Measurements from ENCODE around the gene CCDC154. TPM values are rescaled to one million over a fixed set of nuclear protein-coding genes. Genes with fewer than 3 reads are reported as not detected.

CCDC154 gene
- total RNA-seq, 1 experiment from 2014 or later, result 0.40 TPM

DNA sequence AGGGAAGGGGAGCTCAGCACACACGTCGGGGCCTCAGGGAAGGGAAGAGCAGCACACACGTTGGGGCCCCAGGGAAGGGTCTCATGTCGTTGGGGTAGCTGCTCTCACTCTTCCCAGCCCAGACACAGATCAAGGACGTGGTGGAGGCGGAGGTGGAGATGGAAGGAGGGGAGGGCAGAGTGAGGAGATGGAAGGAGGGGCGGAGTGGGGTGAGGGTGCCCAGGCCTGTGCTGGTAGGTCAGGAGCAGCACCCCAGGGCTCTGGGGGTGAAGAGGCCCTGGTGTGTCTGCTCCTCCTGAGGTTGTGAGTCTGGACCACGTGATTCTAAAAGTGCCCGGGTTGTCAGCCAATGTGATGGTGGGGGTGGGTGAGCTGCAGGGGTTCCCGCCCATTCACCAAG, 15.6 kb upstream of the CCDC154 start:
- no peak for DNase-seq (ENCODE audit: low read depth, low spot score)
- in situ Hi-C loops (cut with HindIII; ENCODE audit: low pct_unique_long_range_greater_than_20kb, low sequenced_read_pairs), result no loop called here

- DNase-seq (ENCODE audit: low read depth, low spot score), result no peak
- in situ Hi-C loops (cut with HindIII; ENCODE audit: low pct_unique_long_range_greater_than_20kb, low sequenced_read_pairs), result no loop called here
These were observed 14.6 kb upstream of the CCDC154 start for GRCh38 chr16:1458977-1459341.

DNA sequence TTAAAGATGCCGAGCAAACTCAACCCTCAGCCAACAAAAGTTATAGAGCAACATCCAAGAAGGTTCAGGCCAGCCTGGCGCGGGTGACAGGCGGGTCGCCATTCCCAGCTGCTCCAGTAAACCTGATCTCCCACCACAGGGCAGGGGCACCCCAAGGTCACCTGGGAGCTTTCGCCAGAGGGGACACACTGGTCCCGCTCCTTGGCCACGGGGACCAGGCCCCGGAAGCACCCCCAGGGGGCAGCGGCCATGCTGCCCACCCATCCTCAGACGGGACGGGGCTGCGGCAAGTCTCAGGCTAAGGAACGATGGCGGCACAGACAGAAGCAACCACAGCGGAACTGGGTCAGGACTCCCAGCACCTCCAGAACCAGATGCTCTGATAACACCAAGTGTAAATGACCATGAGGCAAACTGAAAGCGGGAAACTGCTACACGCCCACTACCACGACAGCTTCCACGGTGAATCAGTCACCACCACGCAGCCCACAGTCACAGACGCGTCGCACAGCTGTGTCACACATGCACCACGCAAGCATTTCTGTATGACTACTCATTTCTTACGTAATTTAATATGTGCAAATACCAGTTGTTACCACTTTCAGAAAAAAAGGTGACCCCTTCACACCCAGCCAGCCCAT, 14.1 kb upstream of the CCDC154 start:
- DNase-seq (ENCODE audit: low read depth, low spot score), result no peak
- in situ Hi-C loops (cut with HindIII; ENCODE audit: low pct_unique_long_range_greater_than_20kb, low sequenced_read_pairs), result no loop called here

DNA sequence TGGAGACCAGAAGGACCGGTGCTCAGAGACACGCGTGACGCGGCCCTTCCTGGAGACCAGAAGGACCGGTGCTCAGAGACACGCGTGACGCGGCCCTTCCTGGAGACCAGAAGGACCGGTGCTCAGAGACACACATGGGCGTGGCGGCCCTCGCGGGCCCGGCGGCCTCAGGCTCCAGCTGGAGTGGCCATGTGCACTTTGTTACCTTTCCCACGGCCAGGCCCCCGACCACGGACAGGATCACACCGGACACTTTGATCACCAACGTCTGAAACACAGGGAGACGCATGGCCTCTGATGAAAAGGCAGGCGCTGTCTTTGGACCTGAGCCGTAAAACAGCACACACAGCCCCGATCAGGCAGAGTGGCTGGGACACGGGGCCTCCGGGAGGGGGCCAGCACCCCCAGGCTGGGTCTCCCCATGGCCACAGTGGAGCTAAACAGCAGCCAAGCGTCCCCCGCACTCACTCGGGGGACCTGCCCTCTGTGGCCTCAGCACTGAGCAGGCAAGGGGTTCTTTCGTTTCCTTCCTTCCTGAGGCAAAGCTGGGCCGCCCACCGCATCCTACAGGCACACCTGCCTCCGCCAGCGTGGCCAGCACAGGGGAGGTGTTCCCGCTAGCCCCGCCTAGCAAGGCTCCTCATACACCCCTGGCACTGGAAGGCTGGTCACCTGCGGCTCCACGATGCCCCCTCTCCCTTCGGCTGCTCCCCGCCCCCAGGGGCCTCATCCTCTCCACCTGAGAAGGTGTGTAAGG, 13.3 kb upstream of the CCDC154 start:
- no peak for DNase-seq (ENCODE audit: low read depth, low spot score)
- in situ Hi-C loops (cut with HindIII; ENCODE audit: low pct_unique_long_range_greater_than_20kb, low sequenced_read_pairs), result no loop called here

DNA sequence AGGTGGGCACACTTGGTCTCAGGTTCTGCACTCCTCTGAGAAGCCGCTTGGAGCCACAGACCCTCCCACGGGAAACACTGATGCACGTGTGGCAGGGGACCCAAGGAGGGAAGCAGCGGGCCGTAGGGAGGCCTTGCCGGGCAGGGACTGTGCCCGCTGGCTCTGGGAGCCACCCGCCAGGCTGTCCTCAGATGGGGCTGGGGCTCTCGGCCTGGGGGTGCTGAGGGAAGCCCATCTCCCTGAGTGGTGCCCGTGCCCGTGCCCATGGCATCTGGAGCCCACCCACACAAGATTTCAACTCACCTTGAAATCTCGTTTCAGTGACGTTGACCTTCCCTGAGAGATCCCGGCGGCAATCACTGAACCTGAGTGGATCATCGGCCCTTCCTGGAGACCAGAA, 12.6 kb upstream of the CCDC154 start:
- DNase-seq (ENCODE audit: low read depth, low spot score), result no peak
- in situ Hi-C loops (cut with HindIII; ENCODE audit: low pct_unique_long_range_greater_than_20kb, low sequenced_read_pairs), result no loop called here

DNA sequence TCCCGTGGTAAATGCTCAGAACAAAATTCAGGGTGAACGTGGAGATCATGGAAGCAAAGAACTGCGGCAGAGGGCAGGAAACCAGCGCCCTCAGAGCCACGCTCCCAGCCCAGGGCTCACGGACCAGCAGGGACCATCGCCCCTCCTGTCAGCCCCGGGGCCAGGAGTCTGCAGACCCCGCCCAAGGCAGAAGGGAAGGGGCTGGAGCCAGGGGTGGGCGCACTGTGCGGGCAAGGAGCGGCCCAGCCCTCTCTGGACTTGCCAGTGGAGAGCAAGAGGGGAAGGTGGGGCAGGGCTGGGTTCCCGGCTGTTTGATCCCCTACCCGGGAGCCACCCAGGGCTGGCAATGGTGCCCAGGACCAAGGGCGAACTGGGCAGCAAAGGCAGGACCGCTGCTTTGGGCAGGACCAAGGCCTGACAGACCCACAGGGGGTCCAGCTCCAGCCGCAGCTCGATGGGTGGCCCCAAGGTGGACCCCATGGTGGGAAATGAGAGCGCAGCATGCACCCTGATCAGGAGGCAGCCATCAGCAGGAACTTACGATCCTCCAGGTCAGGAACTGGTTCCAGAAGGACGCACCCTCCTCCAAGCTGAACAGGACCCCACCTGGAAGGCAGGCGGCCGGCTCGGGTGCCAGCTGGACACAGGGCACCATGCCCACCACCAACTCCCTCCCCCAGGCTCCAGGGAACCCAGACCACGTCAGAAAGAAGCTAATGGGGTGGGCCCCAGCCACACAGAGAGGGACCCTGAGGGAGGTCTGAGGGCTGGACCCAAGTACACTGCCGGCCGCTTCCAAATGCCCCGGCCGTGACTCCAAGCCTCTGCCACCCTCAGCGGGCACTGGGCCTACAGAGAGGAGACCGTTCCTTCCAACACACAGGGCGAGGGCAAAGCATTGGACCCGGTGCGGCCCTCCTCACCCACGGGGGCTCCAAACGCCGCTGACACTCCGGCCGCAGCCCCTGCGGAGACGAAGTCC, 11.1 kb upstream of the CCDC154 start:
- no peak for DNase-seq (ENCODE audit: low read depth, low spot score)
- in situ Hi-C loops (cut with HindIII; ENCODE audit: low pct_unique_long_range_greater_than_20kb, low sequenced_read_pairs), result no loop called here

DNA sequence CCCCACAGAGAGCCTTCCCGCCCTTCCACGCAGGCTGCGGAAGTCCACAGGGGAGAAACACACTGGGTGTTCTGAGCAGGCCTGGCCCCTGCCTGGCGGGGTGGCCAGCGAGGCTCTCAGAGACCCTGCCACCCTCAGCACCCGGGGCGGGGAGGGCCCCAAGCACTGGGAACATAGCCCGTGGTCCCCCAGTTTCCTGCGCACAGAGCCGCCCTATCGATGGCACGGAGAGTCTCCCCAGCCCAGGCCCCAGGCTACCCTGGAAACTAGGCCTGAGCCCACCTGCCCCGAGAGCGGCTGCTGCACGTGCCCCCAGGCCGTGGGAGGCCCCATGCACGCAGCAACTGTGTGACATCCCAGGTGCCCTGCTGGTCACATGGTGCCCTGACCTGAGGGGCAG, 10.2 kb upstream of the CCDC154 start:
- in situ Hi-C loops (cut with HindIII; ENCODE audit: low pct_unique_long_range_greater_than_20kb, low sequenced_read_pairs), result no loop called here
- DNase-seq (ENCODE audit: low read depth, low spot score), result no peak

GRCh38 chr16:1453316-1453715, 9.0 kb upstream of the CCDC154 start:
- in situ Hi-C loops (cut with HindIII; ENCODE audit: low pct_unique_long_range_greater_than_20kb, low sequenced_read_pairs), result no loop called here
- DNase-seq (ENCODE audit: low read depth, low spot score), result no peak

DNA sequence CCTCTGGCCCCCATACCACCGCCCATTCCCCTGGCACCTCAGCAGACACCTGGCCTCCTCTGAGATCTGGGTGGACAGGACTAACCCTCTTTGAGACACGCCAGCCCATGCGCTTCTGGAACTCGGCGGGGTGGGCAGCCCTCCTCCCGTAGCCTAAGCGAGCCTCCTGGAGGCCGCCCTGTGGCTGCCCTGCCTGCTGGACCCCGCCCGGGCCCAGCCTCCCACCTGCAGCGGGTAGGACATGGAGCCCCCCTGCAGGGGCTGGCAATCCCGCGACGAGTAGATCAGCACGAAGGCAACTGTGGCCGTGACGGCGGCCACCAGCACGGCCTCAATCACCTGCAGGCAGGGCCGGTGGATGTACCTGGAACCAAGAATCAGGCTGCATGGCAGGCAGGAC, 8.2 kb upstream of the CCDC154 start:
- in situ Hi-C loops (cut with HindIII; ENCODE audit: low pct_unique_long_range_greater_than_20kb, low sequenced_read_pairs), result no loop called here
- no peak for DNase-seq (ENCODE audit: low read depth, low spot score)

GRCh38 chr16:1451702-1452392, 7.5 kb upstream of the CCDC154 start:
- in situ Hi-C loops (cut with HindIII; ENCODE audit: low pct_unique_long_range_greater_than_20kb, low sequenced_read_pairs), result no loop called here
- DNase-seq (ENCODE audit: low read depth, low spot score), result no peak

DNA sequence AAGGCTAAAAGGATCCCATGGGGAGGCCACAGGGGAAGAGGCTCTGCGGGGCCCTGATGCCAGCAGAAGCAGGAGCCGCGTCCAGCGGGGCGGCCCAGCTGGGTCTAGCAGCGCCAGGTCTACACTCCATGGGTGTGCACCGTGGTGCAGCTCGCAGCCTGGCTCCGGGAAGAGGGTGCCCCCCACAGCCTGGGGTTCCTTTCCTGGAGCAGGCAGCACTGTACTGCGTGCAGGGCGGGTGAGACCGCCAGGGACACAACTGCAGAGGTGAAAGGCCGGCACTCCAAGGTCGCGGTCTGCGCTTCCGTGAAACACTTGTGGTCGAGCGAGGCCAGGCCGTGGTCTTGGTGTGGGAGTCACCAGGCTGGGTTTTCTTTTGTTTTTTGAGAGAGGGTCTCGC, 6.5 kb upstream of the CCDC154 start:
- in situ Hi-C loops (cut with HindIII; ENCODE audit: low pct_unique_long_range_greater_than_20kb, low sequenced_read_pairs), result no loop called here
- DNase-seq (ENCODE audit: low read depth, low spot score), result no peak

DNA sequence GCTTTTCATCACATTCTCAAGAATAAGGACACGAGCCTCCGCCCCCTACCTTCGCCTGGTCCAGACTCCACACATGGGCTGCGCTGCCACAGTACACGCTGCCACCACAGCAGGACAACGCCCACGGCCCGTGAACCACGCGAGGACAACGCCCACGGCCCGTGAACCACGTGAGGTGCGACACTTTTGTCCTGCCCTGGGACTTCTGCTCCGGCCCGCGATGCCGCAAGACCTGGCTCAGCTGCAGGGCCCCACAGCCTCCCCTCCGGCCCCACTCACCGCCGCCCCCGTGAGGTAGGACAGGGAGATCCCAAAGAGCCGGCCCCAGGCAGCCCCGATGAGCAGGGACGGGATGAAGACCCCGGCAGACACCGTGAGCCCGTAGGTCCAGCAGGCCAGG, 5.9 kb upstream of the CCDC154 start:
- no peak for DNase-seq (ENCODE audit: low read depth, low spot score)
- in situ Hi-C loops (cut with HindIII; ENCODE audit: low pct_unique_long_range_greater_than_20kb, low sequenced_read_pairs), result no loop called here

DNA sequence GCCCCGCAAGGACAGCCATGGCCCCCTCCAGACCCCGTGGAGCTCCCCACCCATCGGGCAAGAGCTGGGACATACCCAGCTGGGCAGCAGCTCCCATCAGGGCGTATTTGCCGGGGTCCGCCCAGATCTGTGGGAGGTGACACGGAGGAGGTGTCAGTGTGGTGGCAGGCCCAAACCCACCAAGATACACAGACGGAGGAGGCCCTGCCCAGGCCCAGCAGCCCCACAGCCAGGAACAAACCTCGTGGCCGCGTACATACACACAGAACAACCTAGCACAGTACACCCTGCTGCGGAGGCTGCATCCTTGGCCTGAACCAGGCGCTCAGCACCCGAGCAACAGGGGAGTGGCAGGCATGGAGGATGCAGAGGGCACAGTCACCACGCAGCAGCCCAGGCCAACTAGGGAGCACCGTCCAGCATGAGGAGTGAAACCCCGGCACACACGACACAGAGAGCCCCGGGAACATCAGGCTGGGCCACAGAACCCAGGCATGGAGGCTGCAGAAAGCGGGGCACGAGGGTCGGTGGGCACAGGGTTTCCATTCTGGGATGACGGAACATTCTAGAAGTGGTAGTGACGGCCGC, 4.9 kb upstream of the CCDC154 start:
- DNase-seq (ENCODE audit: low read depth, low spot score), result no peak

DNA sequence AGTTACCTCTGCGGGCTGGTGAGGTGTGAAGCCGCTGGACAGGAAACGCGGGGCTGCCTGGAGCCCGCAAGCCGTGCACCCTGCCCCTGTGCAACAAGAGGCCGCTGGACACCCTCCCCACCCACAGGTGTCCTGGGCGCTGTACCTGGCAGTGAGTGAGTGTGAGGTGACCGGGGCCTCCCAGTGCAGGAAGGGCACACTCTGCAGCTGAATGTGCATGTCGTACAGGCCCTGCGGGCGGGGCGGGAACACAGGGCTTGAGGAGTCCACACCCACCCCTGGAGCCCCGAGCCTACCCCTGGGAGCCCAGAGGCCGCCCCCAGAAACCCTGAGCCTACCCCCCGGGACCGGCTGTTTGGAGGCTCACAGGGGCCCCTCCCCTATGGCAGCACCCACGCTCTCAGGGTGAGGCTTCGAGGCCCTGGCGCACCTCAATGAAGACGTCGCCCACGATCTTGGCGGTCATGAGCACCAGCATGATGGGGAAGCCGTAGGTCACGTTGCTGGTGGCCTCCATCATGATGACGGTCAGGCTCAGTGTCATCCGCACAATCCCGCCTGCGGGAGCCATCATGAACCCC, 4.3 kb upstream of the CCDC154 start:
- no peak for DNase-seq (ENCODE audit: low read depth, low spot score)
- in situ Hi-C loops (cut with HindIII; ENCODE audit: low pct_unique_long_range_greater_than_20kb, low sequenced_read_pairs), result no loop called here

More for the DNA sequence above, 4.9 kb upstream of the CCDC154 start:
- in situ Hi-C loops (cut with HindIII; ENCODE audit: low pct_unique_long_range_greater_than_20kb, low sequenced_read_pairs), result no loop called here

DNA sequence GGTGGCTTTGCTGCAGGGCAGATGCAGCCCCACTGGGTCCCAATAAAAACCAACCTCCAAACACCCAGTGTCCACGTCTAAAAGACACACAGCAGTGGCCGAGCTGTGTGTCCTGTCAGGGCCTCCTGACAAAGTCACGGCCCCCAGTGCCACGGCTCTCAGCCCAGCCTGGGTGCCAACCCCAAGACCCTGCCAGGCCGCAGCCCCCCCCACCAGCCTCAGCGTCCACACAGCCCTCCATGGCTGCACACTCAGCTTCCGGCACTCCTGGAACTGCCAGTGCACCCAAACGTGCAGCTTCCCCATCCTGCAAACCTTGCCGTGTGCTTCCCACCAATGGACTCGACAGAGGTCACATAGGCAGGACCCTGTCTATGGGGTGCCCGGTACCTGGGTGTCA, 3.6 kb upstream of the CCDC154 start:
- in situ Hi-C loops (cut with HindIII; ENCODE audit: low pct_unique_long_range_greater_than_20kb, low sequenced_read_pairs), result no loop called here
- no peak for DNase-seq (ENCODE audit: low read depth, low spot score)

GRCh38 chr16:1446296-1447080, 2.1 kb upstream of the CCDC154 start:
- in situ Hi-C loops (cut with HindIII; ENCODE audit: low pct_unique_long_range_greater_than_20kb, low sequenced_read_pairs), result no loop called here
- DNase-seq (ENCODE audit: low read depth, low spot score), result no peak

All from SK-MEL-5 (cell line).